ENCODE measurements around the gene IRF8. TPM values are rescaled to one million over a fixed set of nuclear protein-coding genes. Genes with fewer than 3 reads are reported as not detected.

IRF8 gene
- total RNA-seq, 1 donor from 2014 or later = 12.2 TPM

DNA sequence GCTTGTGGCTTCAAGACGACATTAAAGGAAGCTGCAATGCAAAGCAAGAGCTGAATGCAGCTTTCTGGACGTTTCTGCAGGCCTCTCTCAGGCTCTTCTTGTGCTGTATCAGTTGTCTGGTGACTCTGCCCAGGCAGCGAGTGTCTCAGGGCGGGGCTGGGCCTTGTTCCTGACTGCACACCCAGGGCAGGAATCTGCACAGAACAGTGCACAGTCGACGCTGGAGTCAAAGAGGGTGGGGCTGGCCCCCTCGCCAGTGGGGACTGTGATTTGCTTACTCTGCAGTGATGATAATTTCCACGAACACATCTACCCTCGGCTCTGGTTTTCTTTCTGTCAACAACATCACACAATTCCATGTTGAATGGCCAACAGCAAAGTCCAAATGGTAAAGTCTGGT, 60.7 kb downstream of the IRF8 start:
- DNase-seq = no peak

DNA sequence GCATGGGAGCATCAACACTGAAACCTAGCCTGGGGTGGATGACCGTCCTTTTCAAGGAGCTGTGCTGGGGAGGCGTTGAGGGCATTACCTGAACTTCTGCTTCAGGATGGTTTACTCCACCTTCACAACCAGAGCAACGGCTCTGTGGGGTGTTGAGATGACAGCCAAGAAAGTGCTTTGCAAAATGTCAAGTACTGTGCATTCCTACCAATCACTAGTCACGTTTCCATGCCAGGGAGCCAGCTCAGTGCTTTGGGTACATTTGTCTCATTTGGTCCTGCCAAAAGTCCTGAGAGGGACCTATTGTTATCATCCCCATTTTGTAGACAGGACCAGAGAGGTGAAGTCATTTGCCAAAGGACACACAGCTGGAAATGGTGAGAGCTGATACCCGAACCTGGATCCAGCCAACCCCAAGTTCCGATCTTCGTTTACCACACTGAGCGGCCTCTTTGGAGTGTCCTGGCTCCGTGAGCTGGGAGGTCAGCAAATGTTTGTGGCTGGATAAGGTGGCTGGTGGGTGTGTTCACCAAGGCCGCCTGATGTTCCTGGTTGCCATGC, 61.6 kb downstream of the IRF8 start:
- DNase-seq = no peak

DNA sequence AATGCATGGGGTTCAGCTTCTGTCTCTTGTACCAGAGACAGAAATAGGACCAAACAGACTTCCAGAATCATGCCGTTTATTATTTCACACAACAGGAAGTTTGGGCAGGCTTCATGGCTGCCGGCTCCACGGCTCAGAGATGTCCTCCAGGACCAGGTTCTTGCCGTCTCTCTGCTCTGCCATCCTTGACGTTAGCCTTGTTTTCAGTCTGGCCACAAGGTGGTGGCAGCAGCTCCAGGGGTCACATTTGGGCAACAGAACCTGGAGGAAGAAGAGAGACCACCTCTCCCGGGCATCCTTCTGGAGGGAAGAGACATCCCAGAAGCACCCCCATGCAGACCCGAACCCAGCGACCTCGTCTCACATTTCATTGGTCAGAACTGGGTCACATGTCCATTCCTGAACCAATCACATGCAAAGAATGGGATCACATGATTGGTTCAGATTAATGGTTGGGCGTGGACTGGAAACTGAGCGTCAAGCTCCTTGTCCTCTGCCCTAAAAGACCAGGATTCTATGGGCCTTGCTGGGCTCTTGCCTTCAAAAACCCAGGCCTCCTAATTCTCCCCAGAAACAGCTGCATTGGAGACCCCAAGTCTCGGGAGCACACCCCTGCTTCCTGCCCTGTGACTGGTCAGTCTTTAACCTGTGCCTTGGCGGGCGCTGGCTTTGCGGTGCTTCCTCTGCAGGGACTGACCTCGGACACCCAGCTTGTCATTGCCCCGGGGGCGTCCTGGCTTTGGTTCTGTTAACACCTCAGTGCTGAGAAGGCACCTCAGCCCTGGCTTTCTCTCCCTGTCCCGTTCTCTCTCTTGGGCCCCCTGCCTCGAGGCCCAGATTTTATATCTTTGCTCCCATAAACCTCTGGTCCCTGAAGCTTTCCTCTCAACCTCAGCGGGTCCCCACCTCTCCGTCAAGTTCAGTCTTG, 63.3 kb downstream of the IRF8 start:
- no peak for DNase-seq

DNA sequence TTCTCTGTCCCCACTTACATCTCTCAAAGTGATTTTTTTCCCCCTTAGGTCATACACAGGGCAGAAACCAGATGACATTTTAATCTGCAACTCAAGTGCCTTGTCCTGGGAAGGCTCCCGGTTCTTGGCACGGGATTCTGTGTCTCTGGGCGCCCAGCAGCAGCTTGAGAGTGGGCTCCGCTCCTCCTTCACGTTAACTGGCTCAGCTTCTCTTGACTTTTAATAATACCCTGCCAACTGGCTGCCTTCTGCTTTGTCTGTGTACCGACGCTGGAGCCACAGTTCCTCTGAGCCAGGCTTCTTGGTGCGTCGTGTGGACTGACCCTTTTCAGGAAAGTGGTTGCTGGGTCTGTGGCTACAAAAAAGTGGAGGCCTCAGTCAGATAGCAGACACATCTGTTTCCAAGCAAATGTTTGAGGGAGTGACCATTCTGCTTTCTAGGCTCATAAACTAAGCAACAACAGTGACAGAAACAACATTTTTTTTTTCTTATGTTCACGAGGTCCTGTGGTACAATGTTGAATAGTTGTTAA, 64.9 kb downstream of the IRF8 start:
- DNase-seq = peak; percentile 91

DNA sequence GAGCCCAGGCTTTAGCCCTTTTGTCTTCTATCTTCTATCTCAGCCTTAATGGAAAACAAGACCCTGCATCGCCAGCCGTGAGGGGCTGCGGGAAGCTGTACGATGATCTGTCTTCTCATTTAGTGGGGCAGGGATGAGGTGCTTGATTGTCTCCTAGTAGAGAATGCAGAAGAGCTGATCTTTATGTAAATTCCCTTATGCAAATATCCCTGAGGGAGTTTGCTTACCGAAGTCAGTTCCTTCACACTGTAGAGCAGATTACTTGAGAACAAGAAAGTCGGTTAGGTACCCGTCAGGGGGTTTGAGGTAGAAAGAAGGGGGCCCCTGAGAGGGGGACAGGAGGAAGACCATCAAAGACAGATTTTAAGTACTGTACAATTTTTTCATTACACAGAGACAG, 66.2 kb downstream of the IRF8 start:
- DNase-seq = no peak

DNA sequence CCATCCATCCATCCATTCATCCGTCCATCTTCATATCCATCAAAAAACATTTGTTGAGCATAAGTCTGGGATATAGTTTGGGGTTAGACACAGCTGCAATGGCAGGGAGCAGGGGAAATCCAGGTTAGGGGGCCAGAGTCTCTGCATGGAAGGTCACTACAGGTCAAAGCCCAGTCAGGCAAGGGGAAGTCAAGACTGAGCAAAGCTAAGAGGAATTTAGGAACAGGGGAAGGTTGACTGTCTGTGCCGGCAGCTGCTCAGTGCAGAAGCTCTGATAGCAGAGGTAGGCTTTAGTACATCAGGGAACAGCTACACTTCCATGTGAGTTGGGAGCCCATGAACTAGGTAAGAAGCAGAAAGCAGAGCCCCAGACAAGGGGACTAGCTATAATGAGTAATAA, 68.1 kb downstream of the IRF8 start:
- DNase-seq = no peak

DNA sequence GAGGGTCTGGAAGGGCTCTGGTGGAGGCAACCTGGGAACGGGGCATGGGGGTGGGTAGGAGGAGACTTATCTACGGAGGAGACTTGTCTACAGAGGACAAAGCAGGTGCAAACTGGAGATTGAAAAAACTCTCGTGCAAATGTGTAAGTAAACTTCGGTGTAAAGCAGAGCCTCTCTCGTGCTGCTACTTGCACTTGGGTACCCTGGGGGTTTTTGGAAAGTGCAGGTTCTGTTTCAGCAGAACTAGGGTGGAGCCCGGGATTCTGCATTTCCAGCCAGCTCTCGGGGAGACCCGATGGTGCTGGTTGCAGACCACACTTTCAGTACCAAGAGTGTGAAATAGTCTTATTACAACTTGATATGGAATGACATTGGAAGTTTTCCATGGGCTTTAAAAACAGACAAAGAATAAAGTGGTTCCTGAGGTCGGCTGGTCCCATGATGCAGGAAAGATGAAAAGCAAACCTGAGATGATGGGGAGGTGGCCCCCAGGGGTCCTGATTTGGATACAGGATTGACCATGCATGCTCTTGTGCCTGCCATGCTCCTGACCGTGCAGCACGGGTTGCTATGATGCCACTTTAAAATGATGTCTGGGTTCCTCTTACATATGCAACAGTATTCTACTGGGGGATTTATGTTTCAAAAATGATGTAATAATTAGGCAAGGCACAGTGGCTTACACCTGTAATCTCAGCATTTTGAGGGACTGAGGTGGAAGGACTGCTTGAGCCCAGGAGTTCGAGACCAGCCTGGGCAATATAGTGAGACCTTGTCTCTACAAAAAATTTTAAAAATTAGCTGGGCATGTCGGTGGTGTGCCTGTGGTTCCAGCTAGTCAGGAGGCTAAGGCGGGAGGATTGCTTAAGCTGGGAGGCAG, 69.3 kb downstream of the IRF8 start:
- no peak for DNase-seq

DNA sequence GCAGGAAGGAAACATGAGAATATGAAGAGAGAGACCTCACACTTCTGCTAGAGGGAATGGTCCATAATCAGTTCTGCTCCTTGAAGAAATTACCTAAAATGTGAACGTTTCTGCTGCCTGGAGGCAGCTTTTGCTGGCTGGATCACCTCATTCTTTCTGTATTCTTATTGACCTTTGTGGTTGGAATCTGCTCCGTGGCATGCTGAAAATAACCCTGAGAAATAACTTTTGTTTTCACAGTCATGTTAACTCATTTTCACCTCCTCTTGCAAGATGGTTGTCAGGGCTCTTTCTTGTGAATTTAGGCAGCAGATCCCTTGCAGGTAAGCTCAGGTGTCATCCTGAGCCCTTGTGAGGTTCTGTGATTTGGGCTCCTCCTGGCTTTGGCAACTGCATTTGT, 70.2 kb downstream of the IRF8 start:
- DNase-seq = no peak

DNA sequence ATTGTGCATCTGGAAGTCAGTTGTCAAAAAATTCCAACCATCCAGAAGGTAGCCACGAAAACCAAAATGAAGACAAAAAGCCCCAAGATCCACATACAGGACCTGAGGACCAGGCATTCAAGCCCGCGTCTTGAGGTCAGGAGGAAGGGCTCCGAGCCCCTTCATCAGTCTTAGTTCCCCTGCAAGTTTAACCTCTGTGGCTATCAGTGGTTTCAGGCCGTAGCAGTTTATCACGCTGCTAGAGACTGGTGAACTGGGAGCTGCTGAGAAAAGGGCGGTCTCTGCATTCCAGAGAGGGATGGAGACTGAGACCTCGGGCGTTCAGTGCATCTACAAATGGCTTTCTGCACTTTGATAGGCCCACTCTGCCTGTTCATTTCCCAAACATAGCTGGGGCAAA, 70.6 kb downstream of the IRF8 start:
- no peak for DNase-seq

DNA sequence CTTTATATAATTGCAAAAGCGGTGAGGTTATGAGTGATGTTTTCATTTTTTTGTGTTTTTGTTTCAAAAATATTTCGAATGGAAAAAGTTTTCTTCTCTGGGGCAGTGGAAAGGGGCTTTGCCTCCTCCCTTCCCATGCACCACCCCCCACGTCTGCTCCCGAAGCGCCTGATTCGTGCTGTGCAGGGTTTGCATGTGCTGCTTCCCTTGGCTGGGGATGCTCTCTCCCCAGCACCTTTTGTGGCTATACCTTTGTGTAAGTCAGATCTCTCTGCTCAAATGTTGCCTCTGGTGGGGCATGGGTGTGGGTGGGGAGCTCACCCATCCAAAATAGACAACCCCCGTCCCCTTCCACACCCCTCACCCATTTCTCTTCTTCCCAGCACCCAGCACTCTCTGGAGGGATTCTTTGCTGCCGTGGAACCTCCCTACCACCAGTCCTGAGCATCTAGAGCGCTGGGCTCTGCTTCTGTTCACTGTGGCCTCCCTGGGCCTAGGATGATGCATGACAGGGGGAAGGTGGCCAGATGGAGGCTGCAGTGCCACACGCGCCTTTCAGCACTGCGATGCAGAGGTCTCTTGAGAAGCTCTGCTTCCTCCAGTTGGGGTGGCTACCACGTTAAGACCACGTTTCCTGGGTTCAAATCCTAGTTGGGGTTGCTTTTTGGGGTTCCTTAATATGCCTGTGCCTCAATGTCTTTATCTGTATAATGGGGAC, 71.2 kb downstream of the IRF8 start:
- DNase-seq = no peak

DNA sequence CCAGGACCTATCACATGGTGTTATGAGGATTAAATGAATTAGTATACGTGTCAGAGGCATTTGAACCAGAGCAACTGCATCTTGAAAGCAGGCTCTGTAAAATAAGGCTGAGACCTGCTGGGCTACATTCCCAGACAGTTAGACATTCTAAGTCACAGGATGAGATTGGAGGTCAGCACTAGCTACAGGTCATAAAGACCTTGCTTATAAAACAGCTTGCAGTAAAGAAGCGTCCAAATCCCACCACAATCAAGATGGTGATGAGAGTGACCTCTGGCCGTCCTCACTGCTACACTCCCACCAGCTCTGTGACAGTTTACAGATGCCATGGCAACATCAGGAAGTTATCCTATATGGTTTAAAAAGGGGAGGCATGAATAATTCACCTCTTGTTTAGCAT, 71.8 kb downstream of the IRF8 start:
- no peak for DNase-seq

Small RNA genes lying within 50 kb of the gene (small RNA-seq; reads per million reads assigned to genes)
- gene MIR6774 (ENCODE audit: low replicate concordance) = not detected

Other genes starting within 250 kb of the IRF8 start
- 4.6 TPM for gene GINS2, start 210.2 kb upstream of the IRF8 start, total RNA-seq
- gene C16orf74, start 148.1 kb upstream of the IRF8 start, total RNA-seq = 14.5 TPM
- gene EMC8, start 99.6 kb upstream of the IRF8 start, total RNA-seq = 26.7 TPM
- gene COX4I1, start 99.5 kb upstream of the IRF8 start, total RNA-seq = 329 TPM

All from tongue (tissue), 3 donors.